HG02938 (cell line): ENCODE data around the gene CYP46A1.
A peak's percentile ranks its signal among the peaks of the same experiment; 100 is the strongest.

Source experiments
- ATAC-seq: cut with Tn5 transposase; IDR thresholded peaks from one replicate; pipeline ENCODE4 v1.9.1; 2021; ENCODE audit warnings: mild to moderate bottlenecking, moderate library complexity; ENCODE audit not compliant: unreplicated experiment

The CYP46A1 gene

DNA sequence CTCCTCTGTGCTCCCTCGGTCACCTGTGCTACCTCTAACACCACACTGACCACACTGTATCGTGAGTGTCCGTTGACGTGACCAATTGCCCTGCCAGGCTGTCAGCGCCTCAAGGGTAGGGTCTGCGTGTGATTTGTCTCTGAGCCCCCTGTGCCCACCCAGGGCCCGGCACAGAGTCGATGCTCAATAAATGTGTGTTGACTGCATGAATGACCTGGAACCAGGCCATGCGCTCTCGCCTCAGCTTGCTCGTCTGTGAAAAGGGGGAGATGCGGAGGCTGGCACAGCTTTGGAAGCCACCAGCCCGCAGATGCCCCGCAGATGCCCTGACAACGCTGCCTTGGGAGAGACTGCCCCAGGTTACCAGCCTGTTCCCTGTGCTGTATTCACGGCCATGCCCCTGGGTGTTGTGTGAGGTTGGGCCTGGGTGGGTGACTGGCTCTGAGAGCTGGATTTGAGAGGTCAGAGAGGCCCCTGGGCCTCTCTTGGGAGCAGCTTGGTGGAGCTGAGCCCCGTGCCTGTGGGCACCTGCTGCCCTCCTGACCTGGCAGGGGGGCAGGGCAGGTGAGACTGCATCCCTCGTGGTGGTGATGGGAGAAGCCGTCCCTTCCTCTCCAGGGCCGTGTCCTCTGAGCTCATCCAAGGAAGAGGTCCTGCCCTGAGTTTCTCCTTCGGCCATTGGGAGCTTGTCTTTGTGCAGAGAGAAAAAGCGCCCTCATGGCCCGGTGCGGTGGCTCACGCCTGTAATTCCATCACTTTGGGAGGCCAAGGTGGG lies 43.2 kb downstream of the CYP46A1 start:
- no peak for ATAC-seq

DNA sequence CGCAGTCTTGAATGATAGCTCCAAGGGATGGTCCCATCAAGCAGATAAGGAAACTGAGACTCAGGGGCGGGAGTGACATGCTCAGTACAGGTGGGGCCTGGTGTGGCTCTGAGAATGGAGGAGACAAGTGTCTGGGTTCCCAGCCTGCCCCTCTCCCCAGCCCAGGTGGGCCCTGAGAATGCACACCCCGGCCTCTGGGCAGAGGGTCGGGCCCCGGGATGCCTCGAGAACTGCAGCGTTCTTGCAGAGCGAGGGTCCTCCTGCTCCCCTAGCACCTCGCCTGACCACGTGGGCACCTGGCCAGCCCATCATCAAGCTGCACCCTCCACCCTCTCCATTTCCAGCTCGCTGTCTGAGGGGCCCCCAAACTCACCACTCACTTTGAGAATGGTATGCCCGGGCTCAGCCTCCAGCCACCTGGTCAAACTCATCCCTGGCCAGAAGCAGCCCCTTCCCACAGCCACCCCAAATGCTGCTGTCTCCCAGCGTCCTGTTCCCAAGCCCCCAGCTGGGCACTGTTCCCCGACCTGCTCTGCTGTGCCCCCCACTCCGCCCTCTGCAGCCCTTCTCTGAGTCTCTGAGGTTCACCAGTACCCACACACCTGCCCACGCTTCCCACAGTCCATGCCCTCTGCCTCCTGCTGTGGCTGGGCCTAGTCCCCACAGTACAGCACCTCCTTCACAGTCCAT lies 44.3 kb downstream of the CYP46A1 start:
- ATAC-seq = no peak

DNA sequence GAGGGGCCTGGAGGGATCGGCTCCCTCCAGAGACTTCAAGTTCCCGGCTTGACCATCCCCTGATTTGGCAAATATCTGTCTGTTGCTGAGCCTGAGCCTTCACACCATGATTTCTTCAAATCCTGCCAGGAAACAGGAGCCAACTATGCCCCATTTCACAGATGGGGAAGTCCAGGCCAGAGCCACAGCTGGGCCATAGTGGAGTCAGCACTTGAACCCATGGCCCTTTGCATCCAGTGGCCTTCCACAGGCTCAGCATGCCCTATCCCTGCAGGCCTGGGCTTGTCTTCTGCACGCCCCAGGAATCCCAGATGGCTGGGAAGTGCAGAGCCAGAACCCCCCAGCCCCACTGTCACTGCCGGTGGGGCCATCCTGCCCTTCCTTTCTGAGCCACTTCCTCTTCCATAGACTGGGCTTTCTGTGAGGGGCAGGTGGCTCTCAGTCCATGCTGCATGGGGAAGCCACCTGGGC lies 44.9 kb downstream of the CYP46A1 start:
- ATAC-seq = no peak

DNA sequence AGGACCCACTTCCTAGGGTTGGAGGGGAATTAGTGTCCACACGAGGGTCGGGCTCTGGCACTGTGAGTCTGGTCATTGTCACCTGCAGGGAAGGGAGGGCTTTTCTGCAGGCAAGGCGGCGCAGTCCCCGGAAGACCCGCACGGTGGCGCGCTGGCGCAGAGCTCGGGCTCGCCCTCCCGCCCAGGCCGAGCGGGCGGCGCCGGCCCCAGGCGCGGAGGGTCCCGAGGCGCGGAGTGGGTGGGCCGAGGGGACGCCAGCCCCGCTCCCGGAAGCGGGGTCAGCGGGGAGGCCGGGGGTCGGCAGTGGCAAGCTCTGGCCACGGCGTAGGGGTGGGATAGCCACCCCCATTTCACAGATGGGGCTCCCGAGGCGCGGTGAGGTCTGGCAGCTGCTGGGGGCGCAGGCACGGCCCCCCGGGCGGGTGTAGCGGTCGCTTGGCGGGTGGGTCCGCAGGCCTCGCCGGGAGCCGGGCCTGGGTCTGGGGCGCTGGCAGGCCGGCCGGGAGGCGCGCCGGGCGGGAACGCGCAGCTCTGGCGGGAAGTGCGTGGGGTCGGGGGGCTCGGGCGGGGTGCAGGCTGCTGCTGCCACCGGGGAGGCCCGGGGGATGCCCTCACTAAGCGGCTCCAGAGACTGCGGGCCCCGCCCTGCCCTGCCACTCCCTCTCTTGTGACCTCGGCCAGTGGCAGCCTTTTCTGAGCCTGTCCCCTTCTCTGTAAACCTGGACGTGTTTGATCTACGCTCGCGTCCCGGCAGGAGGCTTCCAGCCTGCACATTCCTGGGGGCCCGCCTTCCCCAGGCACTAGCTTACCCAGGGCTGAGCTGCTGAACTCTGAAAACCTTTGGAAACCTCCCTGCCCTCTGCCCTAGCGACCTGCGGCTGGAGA lies 46.1 kb downstream of the CYP46A1 start:
- peak; percentile 71 for ATAC-seq

DNA sequence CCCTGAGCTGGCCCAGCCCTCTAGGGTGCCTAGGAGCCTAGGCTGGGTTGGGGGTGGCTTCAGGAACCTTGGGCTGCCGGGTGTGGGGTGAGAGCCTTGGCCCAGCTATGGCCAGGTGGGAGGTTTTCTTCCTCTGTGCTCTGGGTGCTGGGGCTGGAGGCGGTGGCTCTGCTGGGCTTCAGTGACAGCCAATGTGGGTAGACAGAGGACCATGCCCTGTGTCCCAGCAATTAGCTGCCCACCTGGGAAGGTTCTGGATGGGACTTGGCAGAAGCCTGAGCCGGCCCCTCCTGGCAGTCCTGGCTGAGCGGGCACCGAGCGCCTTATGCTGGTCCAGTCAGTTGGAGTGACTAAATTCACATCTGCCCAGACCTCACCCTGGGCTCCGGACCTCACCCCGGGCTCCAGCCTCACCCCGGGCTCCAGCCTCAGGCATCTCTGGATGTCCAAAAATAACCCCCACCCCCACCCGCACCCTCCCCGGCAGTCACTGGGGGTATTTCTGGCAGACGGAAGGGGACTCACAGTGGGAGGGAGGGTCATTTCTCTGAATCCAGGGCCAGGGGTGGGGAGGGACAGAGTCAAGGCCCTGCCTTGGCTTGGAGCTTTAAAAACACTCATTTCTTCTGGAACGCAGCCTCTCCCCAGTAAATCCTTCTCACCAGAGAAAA lies 46.9 kb downstream of the CYP46A1 start:
- ATAC-seq = no peak

DNA sequence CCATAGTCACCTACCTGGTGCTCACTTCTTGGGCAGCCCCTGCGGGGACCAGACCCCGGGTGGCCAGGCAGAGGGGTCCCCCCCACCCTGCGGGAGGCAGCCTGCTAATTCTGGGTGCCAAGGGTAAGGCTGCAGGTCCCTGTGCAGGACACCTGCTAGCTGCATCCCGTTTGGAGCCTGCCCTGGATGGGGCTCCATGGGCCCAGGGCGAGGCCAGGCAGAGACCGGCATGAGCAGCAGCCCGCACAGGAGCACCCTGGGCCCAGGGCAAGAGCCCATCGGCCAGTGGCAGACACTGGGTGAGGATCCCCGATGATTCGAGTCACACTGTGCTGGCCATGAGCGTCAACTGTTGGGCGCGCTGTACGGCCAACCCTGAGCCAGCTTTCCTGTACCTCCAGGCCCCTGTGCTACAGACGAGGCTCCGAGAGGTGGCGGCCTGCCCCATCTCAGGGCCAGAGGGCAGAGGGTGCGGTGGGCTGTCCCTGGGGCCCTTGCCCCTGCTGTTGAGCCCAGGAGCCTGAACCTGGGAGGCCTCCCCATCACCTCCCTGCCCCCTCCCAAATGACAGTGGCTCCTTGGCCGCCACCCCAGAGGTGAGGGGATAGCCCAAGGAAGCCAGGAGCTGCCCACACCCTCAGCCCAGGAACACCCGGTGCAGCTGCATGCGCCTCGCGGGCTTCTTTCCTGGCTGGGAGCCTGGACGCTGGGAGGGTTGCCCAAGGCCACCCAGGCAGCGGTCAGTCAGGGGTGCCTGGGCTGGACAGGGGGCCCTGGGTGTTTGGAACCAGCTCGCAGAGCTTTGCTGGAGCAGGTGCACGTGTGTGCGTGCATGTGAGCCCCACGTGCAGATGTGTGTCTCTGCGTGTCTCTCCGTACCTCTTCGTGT lies 47.7 kb downstream of the CYP46A1 start:
- ATAC-seq = no peak

DNA sequence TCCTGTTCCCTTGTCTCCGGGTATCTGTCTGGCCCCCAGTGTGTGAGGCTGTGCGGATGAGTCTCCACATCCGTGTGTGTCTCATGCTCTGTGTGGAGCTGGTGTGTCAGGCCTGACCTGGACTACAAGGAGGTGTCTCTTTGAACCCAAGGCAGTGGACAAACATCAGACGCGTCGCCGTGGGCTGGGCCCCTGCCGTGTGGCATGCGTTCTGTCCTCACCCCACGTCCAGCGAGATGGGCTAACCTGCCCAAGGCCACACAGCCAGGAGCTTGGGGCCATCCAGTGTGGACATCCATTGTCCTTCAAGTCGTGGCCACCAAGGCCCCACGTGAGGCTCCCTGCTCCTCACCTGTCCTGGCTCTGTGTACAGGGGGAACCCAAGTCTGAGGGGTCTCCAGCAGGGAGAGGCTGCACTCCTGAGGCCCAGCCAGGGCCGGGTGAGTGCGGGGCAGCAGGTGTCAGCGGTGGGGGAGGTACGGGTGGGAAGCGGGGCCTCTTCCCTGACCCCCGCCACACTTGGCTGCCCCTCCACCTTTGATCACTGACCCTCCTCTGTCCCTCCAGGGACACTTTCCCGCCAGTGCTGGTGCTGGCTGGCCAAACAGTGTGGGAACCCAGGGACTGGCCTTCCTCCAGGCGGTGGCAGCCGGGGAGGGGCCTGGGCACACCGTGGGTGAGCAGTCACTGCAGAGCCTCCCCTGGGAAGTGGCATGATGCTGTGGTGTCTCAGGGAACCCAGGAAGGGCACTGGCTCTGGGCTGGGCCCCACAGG lies 48.5 kb downstream of the CYP46A1 start:
- ATAC-seq = no peak

DNA sequence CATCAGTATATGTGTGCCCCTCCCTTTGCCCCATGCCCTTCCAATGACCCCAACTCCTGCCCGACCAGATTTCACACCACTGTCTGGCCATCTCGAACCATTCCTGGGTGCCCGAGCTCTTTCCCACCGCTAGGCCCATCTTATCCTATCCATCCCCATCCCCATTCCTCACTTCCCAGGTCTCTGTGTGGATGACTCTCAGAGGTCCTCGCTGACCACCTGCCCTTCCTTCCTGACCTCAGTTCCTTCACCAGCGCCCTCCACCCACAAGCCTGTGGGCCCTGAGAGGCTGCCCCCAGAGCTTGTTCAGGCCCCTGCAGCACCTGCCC lies 49.1 kb downstream of the CYP46A1 start:
- ATAC-seq = no peak

DNA sequence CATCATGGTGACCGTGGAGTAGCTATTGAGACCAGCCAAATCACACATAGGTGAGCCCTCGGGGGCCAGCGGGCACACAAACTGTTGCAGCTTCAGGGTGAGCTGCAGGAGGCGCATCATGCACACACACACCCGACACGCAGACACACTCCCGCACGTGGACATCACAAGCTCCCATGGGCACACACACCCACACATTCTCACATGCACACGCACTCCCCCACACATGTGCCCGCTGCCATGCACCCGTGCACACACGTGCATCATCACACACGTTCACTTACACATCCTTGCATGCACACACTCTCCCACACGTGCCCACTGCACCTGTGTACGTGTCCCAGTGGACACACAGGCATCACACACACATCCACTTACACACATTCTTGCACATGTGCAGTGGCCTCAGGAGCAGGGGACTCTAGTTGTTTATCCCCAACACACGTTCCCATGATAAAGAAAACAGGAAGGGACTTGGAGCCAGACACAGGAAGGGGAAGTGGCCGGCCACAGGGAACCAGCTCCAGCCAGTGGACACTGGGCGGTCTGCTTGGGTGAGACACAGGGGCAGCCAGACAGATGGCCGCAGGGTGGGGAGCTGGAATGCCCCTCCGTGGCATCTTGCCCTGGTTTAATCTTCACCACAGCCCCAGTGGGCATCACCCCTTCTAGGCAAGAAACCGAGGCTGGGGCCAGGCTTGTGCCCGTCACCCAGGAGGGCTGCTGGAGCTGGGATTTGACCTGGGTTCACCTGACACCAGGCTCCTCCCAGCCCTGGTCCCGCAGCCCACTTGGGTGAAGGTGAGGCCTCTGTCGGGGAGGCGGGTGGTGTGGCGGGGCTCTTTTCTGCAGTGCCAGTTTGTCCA lies 49.7 kb downstream of the CYP46A1 start:
- ATAC-seq = no peak

DNA sequence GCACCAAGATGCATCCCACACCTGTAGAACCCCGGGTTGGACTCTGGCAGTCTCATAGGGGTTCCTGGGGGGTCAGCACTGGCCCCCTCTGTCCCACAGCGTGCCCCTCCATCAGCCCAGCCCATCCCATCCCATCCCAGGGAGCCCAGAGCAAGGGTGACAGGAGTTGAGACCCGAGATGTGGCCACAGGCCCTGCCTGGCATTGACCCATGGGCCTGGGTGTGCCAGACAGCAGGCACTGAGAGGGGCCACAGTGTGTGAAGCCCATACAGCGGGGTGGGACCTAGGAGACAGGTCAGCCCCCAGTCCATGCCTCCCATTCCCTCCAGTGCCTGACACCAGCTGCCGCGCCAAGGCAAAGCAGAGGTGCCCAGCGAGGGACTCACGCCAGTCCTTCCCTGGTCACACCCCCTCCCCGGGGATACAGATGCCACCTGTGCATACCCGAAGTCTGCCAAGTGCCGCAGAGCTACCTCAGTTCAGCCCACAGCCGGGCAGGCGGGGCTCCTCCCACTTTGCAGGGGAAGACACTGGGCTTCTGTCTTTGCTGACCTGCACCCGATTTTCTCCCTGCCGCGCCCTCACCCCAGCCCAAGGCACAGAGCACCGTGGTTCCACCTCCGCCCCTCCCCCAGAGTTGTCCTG lies 50.4 kb downstream of the CYP46A1 start:
- no peak for ATAC-seq

DNA sequence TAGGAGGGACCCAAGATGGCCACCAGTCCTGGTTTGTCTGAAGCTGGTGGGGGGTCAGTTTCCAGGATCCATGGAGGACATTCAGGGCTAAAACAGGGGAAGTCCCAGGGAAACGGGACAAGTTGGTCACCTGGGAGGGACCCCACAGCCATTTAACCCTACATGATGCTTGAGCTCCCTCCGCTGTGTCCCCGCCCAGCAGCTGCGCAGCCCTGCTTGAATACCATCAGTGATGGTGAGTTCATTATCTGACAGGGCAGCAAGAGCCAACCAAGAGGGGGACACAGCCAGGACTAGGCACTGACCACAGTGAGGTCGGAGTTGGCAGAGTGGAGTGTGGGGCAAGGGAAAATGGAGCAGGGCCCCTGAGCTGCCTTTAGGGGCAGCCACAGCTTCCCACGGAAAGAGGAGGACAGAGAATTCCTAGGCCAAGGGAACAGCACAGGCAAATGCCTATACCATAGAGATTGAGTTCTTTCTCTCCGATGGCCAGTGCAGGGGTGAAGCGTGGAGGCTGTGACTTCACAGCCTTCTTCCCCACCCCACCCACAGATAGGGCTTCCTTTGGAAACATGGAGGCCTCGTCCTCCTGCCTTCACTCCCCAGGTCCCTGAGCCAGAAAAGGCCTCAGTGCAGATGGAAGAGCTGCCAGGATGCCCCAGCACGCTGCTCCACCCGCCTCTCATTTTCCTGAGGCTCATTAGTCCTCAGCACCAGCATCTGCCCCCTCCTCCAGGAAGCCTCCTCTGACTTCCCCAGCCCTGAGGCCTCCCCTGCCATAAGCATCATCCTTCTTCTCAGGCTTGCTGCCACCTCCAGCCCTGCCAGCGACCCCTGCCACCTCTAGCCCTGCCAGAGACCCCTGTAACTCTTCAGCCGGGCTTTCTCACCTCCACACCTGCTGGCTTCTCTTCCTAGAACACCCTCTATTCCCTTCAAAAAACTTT lies 51.4 kb downstream of the CYP46A1 start:
- no peak for ATAC-seq

DNA sequence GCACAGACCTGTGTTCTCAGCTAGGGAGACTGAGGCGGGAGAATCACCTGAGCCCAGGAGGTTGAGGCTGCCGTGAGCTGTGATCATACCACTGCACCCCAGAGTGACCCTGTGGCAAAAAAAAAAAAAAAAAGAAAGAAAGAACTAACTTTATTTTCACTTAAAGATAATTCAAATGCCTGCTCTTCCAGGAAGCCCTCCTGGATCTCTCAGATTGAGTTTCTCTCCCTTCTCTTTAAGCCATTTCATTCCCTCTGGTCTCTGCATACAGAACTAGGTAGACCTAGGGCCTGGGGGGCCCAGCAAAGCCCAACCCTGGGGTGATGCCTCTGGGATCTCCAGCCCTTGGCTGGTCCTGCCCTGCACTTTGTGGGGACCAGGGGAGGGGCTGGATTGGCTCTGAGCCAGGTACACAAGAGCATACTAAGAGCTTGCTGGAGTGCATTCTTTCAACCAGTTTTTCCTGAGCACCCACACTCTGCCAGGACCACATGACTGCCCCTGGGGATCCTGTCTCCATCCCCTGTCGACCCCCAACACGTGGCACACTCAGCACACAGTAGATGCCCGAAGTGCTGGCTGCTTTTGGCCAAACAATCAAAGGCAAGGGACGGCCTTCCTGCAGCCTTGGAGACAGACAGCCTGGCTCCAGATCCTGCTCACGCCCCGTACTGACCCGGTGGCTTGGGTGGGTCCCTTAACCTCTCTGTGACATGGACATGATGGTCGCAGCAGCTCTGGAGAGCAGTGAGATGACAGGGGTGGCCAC lies 52.7 kb downstream of the CYP46A1 start:
- no peak for ATAC-seq

DNA sequence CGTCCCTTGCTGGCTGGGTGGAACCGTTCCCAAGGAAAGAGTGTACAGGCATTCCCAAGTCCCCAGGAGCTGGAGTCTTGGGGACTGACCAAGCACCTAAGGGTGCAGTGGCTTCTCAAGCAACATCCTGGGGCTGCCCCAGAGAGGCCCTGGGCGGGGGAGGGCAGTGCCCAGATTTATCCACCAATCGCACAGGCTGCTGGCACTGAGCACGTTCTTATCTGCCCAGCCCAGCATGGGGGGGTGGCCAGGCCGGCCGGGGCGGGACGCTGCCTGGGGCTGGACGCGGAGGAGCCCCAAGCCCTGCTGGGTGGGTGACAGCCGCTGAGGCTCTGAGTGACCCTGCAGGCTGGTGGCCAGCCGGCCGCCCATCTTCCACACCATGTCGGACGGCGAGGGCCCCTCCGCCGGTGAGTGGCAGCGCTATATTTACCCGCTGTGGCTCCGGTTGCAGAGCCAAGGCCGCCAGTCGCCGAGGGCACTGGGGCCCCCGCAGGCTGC lies 53.4 kb downstream of the CYP46A1 start:
- ATAC-seq = no peak

DNA sequence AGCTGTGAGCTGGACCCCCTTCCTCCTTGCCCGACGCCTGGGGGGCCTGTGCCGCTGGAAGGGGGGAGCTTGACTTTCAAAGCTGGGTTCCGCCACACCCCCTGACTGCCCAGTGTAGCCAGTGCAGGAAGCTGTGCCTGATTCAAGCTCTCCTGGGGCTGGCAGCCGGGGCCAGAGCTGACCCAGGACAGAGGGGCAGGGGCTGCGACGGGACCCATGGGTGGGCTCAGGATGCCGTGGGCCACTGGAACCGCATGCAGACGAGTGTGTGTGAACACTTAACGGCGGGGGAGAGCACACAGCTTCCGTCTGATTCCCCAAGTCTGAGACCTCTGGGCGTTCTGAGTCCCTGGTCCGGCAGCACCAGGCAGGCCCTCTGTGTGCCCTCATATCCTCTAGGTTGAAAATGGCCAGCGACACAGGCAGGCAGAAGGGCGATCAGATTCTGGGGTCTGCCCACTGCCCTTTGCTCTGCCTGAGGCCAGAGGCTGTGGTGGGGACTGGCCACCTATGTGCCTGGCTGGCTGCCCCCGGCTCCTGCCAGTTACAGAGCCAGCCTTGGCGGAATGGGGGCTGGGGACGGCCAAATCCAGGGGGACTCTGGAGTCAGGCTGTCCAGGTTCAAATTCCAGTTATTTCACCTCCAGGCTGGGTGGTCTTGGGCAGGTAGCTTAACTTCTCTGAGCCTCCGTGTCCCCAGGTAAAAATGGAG lies 54.0 kb downstream of the CYP46A1 start:
- ATAC-seq = no peak

DNA sequence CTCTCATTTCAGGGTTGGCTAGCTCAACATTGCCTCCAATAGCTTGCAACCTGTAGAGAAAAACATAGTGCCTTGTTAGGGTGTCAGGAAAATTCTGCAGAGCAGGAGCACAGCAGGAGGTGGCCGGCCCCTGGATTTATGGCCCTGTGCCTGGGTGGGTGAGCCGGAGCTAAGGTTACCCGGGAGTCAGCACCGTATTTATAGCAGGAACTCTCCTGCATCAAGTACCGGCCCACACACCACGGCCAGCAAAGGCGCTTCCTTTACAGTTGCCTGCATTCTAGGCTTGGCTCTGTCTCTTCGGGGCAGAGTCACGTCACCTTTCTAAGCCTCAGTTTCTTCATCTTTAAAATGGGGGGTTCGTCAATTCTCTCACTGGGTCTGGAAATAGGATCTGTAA lies 56.3 kb downstream of the CYP46A1 start:
- ATAC-seq = no peak
